HepG2 (cell line): ENCODE measurements around the gene FBXW4.

ENCODE experiments used
- MEIS1 ChIP-seq: sonication (generic); formaldehyde crosslinking; IDR thresholded peaks from 2 replicates; pipeline ENCODE4 v1.9.0; 2021; ENCODE audit warnings: mild to moderate bottlenecking, missing genetic modification reagents, moderate library complexity, borderline replicate concordance
- ZFP62 ChIP-seq: sonication (generic); formaldehyde crosslinking; IDR thresholded peaks from 2 replicates; pipeline ENCODE4 v1.4.0; 2020; ENCODE audit warnings: missing genetic modification reagents
- TF ChIP-seq, protein P1 (sequence below): fragments of 450-650 bp; IDR thresholded peaks from 2 replicates; pipeline ENCODE4 v1.6.1; 2017; ENCODE audit warnings: mild to moderate bottlenecking

GRCh38 chr10:101723176-101723575 lies 28.2 kb upstream of the FBXW4 start:
- no peak for TF ChIP-seq ZFP62
- TF ChIP-seq, protein P1, sequence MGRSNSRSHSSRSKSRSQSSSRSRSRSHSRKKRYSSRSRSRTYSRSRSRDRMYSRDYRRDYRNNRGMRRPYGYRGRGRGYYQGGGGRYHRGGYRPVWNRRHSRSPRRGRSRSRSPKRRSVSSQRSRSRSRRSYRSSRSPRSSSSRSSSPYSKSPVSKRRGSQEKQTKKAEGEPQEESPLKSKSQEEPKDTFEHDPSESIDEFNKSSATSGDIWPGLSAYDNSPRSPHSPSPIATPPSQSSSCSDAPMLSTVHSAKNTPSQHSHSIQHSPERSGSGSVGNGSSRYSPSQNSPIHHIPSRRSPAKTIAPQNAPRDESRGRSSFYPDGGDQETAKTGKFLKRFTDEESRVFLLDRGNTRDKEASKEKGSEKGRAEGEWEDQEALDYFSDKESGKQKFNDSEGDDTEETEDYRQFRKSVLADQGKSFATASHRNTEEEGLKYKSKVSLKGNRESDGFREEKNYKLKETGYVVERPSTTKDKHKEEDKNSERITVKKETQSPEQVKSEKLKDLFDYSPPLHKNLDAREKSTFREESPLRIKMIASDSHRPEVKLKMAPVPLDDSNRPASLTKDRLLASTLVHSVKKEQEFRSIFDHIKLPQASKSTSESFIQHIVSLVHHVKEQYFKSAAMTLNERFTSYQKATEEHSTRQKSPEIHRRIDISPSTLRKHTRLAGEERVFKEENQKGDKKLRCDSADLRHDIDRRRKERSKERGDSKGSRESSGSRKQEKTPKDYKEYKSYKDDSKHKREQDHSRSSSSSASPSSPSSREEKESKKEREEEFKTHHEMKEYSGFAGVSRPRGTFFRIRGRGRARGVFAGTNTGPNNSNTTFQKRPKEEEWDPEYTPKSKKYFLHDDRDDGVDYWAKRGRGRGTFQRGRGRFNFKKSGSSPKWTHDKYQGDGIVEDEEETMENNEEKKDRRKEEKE = no peak
- TF ChIP-seq MEIS1 (CRISPR knock-in tag) = no peak
